NCI-H2196 treated with DMSO at 0.1 percent for 48 hours (cell line): ENCODE measurements around the gene MAP6D1.
"Not testable (repeated sequence)": the region's sequence is repeated elsewhere in the genome, so short reads cannot be mapped to it uniquely, and the experiment has no call there.

Experiments
- DNase-seq: peaks from one replicate; lab custom pipeline; 2025; ENCODE audit not compliant: unreplicated experiment; lab: John Stamatoyannopoulos, UW

The MAP6D1 gene

GRCh38 chr3:183801601-183802000, 23.8 kb downstream of the MAP6D1 start:
- no peak for DNase-seq

GRCh38 chr3:183800243-183800863, 25.0 kb downstream of the MAP6D1 start:
- DNase-seq = no peak

- DNase-seq = no peak
These were observed 25.9 kb downstream of the MAP6D1 start for GRCh38 chr3:183799461-183799860.

- DNase-seq = no peak
These were observed 27.4 kb downstream of the MAP6D1 start for GRCh38 chr3:183797996-183798395.

- DNase-seq = no peak
These were observed 29.0 kb downstream of the MAP6D1 start for GRCh38 chr3:183796372-183796771.

- DNase-seq = no peak
These were observed 30.9 kb downstream of the MAP6D1 start for GRCh38 chr3:183794452-183794851.

GRCh38 chr3:183792976-183793375, 32.4 kb downstream of the MAP6D1 start:
- DNase-seq = no peak

- no peak for DNase-seq
These were observed 34.7 kb downstream of the MAP6D1 start for GRCh38 chr3:183790700-183791099.

- DNase-seq = no peak
These were observed 35.6 kb downstream of the MAP6D1 start for GRCh38 chr3:183789826-183790225.

- not testable (repeated sequence) for DNase-seq
These were observed 40.9 kb downstream of the MAP6D1 start for GRCh38 chr3:183784503-183784902.

GRCh38 chr3:183782576-183783276, 42.7 kb downstream of the MAP6D1 start:
- DNase-seq = no peak

GRCh38 chr3:183781246-183781645, 44.1 kb downstream of the MAP6D1 start:
- DNase-seq = no peak

- no peak for DNase-seq
These were observed 45.4 kb downstream of the MAP6D1 start for GRCh38 chr3:183779896-183780465.

- no peak for DNase-seq
These were observed 48.3 kb downstream of the MAP6D1 start for GRCh38 chr3:183777016-183777618.

GRCh38 chr3:183776451-183776850, 48.9 kb downstream of the MAP6D1 start:
- not testable (repeated sequence) for DNase-seq

GRCh38 chr3:183775781-183776180, 49.6 kb downstream of the MAP6D1 start:
- no peak for DNase-seq

GRCh38 chr3:183774631-183775030, 50.7 kb downstream of the MAP6D1 start:
- no peak for DNase-seq

- DNase-seq = no peak
These were observed 55.9 kb downstream of the MAP6D1 start for GRCh38 chr3:183769453-183769852.

- no peak for DNase-seq
These were observed 57.3 kb downstream of the MAP6D1 start for GRCh38 chr3:183768114-183768513.

GRCh38 chr3:183766745-183767606, 58.4 kb downstream of the MAP6D1 start:
- peak; percentile 71 for DNase-seq

- no peak for DNase-seq
These were observed 59.3 kb downstream of the MAP6D1 start for GRCh38 chr3:183766107-183766506.
